ENCODE results near the gene NUMBL.

NUMBL gene

DNA sequence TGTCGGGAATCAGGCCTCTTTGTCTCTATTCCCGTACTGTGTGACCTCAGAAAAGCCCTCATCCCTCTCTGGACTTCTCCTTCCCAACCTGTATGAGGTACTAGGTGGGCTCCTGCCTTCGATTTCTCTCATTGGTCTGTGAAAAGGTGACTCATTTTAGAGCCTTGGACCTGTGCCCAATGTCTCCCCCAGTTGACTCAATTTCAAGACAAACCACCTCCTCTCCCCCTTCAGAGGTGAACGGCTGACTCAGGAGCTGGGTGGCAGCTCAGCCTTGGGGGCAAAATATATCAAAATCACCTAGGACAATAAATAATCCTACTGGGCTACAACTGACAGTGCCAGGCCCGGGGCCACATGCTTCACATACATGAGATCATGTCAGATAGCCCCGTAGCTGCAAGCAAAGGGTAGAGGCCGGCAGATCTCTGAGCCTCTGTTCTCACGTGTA is 25.6 kb upstream of the NUMBL start:
- no peak for DNase-seq

- DNase-seq, result peak; percentile 99
These were observed 24.2 kb upstream of the NUMBL start for GRCh38 chr19:40714441-40715299.

DNA sequence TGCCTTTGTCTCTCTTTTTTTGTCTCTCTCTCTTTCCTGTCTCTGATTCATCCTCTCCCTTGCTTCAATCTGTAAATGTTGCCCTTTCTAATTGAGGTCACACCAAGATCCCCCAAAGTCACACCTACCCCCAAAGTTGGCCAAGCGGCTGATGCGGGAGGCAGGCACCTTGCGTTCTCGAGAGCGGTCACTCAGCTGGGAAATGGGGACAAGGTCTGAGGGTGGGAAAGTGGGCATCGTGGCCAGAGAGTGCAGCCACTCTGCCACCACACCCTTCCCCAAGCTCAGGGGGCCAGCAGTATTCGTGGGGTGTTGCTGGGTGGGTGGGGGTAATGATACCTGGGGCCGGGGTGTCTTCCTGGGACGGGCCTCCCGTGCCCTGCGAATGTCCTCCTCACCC is 23.5 kb upstream of the NUMBL start:
- no peak for DNase-seq

GRCh38 chr19:40709817-40710216 is 19.4 kb upstream of the NUMBL start:
- no peak for DNase-seq

DNA sequence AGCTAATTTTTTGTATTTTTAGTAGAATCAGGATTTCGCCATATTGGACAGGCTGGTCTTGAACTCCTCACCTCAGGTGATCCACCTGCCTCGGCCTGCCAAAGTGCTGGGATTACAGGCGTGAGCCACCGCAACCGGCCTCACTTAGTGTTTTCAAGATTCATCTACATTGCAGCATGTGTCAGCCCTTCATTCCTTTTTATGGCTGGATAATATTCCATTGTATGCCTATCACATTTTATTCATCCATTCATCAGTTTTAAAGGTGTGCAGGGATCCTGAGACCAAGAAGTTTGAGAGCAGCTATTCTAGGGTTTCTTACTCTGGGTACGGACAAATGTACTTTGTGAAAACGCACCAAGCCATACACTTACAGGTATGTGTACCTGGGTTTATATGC is 17.2 kb upstream of the NUMBL start:
- no peak for DNase-seq

GRCh38 chr19:40705950-40706619 is 15.6 kb upstream of the NUMBL start:
- no peak for DNase-seq

- peak; percentile 86 for DNase-seq
These were observed 14.9 kb upstream of the NUMBL start for GRCh38 chr19:40705362-40705651.

- peak; percentile 15 for DNase-seq
These were observed 14.3 kb upstream of the NUMBL start for GRCh38 chr19:40704491-40705361.

DNA sequence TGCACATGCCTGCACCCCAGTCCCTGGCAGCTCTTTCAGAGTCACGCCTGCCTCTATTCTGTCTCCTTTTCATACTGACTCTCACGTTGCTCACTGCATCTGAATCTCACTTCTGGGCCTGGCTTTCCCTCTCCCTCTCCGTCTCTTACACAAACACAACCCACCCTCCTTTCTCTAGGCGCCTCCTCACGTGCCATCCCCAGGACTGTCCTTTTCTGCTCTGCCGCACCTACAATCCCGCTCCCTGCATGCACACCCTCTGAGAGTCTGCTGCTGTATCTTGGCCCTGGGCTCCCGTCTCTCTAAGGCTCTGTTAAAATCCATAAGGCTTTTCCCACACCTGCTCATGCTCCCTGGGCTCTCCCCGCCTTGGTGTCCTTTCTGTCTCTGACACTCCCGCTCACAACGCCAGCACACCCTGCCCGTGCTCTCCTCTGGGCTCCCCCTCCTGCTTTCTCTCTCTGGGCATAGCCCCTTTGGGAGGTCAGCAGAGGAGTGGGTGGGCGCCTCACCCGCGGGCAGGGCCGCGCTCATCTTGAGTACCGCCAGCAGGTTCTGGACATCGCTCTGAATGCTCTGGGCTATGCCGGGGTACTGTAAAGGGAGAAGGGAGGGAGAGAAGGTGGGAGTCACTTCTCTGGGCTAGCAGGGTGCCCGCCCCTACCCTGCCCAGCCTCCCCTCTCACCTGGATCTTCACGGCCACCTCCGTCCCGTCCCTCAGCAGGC is 12.7 kb upstream of the NUMBL start:
- DNase-seq, result peak; percentile 15

GRCh38 chr19:40702337-40703012 is 12.0 kb upstream of the NUMBL start:
- peak; percentile 33 for DNase-seq

DNA sequence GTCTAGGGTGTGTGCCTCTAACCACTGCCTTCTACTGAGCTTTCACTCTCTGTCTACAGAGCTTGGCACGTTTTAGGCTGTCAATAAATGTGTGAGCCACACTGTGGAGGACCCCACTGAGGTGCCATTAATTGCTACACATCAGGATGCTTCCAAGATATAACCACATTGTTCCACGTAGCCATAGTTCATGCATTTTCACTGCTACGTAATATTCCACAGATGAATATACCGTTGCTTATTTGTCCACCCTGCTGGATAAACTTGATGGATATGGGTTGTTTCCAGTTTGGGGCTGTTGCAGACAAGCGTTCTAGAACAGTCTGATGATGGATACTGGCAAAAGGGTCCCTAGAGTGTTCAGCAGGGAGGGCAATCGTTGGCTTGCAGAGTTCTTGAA is 11.3 kb upstream of the NUMBL start:
- no peak for DNase-seq

DNA sequence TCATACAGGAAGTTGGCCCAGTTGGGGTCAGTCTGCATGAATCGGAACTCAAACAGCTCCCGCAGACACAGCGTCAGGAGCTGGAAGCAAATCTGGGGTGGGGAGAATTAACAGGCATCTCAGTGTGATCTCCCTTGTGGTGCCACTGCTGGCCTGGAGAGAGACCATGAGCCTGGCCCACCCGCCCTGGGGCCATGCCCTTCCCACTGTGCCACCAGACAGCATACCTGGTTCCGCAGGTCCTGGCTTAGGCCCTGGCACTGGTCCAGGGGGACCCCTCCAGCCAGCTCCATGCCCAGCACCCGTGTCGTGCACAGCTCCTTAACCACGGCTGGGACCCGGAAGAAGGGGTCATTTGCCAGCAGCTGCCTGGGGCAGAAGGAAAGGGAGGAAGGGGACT is 9.6 kb upstream of the NUMBL start:
- DNase-seq, result no peak

DNA sequence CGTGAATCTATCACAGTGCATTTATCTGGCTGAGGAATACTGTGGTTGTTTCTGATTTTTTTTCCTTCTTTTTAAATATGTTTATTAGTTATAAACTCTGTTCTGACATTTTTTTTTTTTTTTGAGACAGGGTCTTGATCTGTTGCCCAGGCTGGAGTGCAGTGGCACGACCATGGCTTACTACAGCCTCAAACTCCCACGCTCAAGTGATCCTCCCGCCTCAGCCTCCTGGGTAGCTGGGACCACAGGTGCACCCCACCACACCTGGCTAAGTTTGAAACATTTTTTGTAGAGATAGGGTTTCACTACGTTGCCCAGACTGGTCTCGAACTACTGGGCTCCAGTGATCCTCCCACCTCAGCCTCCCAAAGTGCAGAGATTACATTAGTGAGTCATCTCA is 6.6 kb upstream of the NUMBL start:
- no peak for DNase-seq

GRCh38 chr19:40695881-40696280 is 5.4 kb upstream of the NUMBL start:
- no peak for DNase-seq

GRCh38 chr19:40693896-40694295 is 3.4 kb upstream of the NUMBL start:
- no peak for DNase-seq

DNA sequence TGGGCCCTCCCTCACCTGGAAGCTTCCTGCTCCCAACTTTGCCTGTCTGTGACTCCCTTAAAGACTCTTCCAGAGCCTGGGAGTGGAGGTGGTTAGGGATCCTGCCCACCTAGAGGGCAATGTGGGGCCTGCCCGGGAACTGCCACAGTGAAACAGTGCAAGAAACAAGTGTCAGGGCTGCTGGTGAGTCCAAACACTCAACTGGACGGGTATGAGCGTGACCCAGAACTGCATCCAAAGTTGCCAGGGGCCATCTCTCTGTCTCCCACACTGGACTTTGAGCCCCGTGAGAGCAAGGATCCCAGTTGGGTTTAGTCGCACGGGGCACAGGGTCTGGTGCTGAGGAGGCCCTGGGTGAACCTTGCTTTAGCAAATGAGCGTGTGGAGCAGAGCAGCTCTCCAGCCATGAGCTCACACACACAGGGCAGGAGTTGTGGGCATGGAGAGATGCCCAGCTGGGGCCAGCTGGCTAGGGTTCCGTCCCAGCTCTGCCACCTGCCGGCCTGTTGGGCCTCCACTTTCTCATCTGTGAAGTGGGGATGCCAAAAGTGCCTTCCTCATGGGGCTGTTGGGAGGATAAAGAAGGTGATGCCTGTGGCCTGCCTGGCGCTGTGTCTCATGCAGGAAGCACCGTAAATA is 2.8 kb upstream of the NUMBL start:
- DNase-seq, result no peak

- DNase-seq, result no peak
These were observed 1.7 kb upstream of the NUMBL start for GRCh38 chr19:40692212-40692551.

DNA sequence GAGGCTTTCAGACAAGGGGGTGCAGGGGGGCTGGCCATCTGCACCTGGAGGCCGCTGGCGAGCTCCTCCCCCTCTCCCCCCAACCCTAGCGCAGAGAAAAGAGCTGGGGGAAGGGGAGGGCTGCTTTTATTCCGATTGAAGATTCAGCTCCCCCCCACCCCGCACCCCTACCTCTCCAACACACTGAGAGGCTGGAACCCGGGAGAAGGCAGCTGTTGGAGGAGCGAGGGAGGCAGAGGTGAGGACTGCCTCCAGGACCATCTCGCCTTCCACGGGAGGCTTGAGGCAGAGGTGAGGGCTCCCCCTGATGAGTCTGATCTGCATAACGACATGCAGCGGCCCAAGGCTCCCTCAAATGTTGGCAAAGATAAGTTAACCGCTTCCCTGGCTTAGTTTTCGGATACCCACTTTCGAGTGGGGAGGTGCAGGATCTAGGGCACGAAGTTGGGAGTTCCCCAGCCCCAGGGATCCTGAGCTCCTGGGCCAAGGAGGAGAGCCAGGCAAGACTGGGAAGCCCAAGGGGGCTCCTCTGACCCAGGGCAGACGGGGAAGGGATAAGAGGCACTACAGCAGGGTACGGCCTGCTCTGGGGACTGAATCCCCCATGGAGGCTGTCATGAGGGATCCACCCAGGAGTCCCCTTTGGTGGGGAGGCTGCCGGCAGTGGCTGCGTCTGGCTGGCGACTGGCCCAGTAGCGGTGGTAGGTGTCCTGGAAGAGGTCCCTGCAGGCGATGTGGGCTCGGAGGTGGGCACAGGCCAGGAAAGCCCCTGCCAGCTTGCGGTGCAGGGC is 1.2 kb upstream of the NUMBL start:
- DNase-seq, result no peak

- peak; percentile 96 for DNase-seq
These were observed 406 bp upstream of the NUMBL start for GRCh38 chr19:40690693-40691420.

- no peak for DNase-seq
These were observed 957 bp downstream of the NUMBL start for GRCh38 chr19:40689339-40690049.

Data from right hindlimb (tissue), 1 donor.